ENCODE measurements around the gene LRRC1. TPM values are rescaled to one million over a fixed set of nuclear protein-coding genes. Genes with fewer than 3 reads are reported as not detected.

Gene LRRC1
- total RNA-seq, 4 donors from 2014 or later: 23.2 to 38.5 (median 28.3) TPM

- Histone ChIP-seq H3K4me1 (peaks cover 12 to 76% (median 20%) of the 10 kb centered on the region in 3 donors), H3K27ac (peak overlapping the region in 3 of 4 donors; percentile 34 to 59 (median 49)), H3K9me3 (no peaks in the 10 kb centered on the region), H3K36me3 (no peaks in the 10 kb centered on the region), H3K27me3 (no peaks in the 10 kb centered on the region), H3K4me3 (no peak overlapping the region)
- TF ChIP-seq POLR2A (IDR thresholded peaks at IDR 0.05) (no peak), CTCF (IDR thresholded peaks at IDR 0.05) (no peak)
- DNase-seq: no peak
- intact Hi-C loops (cut with DNase I): no loop called here
- 91 to 94% methylated on average over 2 of the region's 2 CpGs for WGBS, 2 donors
Observed at GRCh38 chr6:53932516-53932915, 137.7 kb downstream of the LRRC1 start.

DNA sequence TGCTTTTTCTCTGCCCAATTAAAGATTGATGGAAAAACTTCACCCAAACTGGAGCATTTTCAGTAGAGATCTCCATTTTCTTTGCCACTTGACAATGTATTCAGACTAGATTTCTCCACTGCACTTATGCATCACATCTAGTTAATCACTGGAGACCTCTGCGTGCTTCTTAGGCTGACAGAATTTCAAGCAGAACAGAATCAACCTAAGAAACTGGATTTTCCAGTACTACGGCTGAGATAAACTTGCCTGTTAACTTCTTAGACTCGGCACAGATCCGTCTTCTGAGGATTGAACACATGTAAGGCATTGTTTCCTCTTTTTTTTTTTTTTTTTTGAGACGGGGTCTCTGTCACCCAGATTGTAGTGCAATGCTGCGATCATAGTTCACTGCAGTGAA, 139.2 kb downstream of the LRRC1 start:
- no peaks in the 10 kb centered on the region for H3K36me3 ChIP-seq
- intact Hi-C loops (cut with DNase I): no loop called here
- WGBS, 2 donors: 65 to 77% methylated on average over 6 of the region's 6 CpGs
- H3K4me1 ChIP-seq: peaks cover under 1 to 61% (median 8%) of the 10 kb centered on the region in 3 donors
- no peaks in the 10 kb centered on the region for H3K9me3 ChIP-seq
- H3K4me3 ChIP-seq: no peak overlapping the region
- DNase-seq: no peak
- H3K27ac ChIP-seq: peak overlapping the region in 3 of 4 donors; percentile 34 to 59 (median 49)
- TF ChIP-seq POLR2A (IDR thresholded peaks at IDR 0.05) (no peak), CTCF (IDR thresholded peaks at IDR 0.05) (no peak)
- no peaks in the 10 kb centered on the region for H3K27me3 ChIP-seq

DNA sequence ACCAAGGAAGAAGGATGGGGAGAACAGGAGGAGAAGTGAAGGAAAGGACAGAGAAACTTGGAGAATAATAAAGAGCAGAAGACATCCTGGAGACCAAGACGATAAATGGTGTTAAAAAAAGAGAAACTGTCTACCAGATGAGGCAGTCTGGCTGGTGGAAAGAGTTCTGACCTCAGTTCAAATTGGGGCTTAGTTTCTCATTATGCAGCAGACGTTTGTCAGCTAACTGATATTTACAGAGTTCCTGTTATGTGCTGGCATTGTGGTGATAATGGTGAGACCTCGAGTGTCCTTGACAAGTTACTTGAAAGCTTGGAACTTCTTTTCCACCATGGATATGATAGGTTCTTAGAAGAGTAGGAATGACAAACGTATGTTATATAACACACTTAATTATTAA, 142.7 kb downstream of the LRRC1 start:
- WGBS, 2 donors: 46 to 51% methylated on average over 4 of the region's 4 CpGs
- TF ChIP-seq CTCF (IDR thresholded peaks at IDR 0.05): no peak
- no peak for TF ChIP-seq POLR2A (IDR thresholded peaks at IDR 0.05)
- DNase-seq: no peak
- peaks cover 0 to 26% (median 0%) of the 10 kb centered on the region in 3 donors for H3K4me1 ChIP-seq
- H3K27me3 ChIP-seq: no peaks in the 10 kb centered on the region
- H3K36me3 ChIP-seq: no peaks in the 10 kb centered on the region
- intact Hi-C loops (cut with DNase I): no loop called here
- H3K9me3 ChIP-seq: no peaks in the 10 kb centered on the region
- no peak overlapping the region for H3K27ac ChIP-seq
- H3K4me3 ChIP-seq: no peak overlapping the region

DNA sequence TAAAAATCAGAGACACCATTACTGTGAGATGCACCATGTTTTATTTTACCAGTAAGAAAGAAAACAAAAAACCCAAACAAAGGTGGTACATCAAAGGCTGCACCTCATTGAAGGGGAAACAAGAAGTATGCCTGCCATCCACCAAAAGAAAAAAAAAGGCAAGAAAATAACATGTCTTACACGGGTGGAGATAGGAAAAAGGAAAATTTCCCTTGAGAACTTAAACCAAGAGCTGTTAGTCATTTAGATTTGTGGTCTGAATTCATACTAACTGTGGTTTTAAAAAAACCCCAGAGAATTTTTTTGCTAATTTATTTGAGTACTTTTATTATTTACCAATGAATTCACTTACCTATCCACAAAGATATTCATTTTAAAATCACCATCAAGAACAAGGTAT, 144.0 kb downstream of the LRRC1 start:
- TF ChIP-seq POLR2A (IDR thresholded peaks at IDR 0.05) (no peak), CTCF (IDR thresholded peaks at IDR 0.05) (no peak)
- 32% methylated on average over 1 of the region's 1 CpG for WGBS, 2 donors
- H3K4me1 ChIP-seq: peaks cover 0 to 26% (median 10%) of the 10 kb centered on the region in 3 donors

DNA sequence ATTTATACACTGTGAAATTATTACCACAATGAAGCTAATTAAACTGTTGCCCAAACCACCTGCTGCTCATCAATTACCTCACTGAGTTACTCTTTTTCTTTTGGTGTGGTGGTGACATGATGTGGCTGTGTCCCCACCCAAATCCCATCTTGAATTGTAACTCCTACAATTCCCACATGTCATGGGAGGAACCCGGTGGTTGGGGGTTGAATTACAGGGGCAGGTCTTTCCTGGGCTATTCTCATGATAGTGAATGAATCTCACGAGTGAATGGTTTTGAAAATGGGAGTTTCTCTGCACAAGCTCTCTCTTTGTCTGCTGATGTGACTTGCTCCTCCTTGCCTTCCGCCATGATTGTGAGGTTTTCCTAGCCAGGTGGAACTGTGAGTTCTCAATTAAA, 145.0 kb downstream of the LRRC1 start:
- Histone ChIP-seq H3K27ac (no peak overlapping the region), H3K4me1 (peaks cover 0 to 24% (median 13%) of the 10 kb centered on the region in 3 donors), H3K36me3 (no peaks in the 10 kb centered on the region), H3K4me3 (no peak overlapping the region), H3K27me3 (no peaks in the 10 kb centered on the region), H3K9me3 (no peaks in the 10 kb centered on the region)
- DNase-seq: no peak
- intact Hi-C loops (cut with DNase I): no loop called here
- TF ChIP-seq POLR2A (IDR thresholded peaks at IDR 0.05): no peak
- TF ChIP-seq CTCF (IDR thresholded peaks at IDR 0.05): no peak
- WGBS, 2 donors: 83 to 87% methylated on average over 3 of the region's 3 CpGs

More for the DNA sequence above, 144.0 kb downstream of the LRRC1 start:
- Histone ChIP-seq H3K9me3 (no peaks in the 10 kb centered on the region), H3K27me3 (no peaks in the 10 kb centered on the region), H3K36me3 (no peaks in the 10 kb centered on the region), H3K27ac (no peak overlapping the region), H3K4me3 (no peak overlapping the region)
- intact Hi-C loops (cut with DNase I): no loop called here
- no peak for DNase-seq
